ENCODE data around the gene ZNF680. TPM values are rescaled to one million over a fixed set of nuclear protein-coding genes. Genes with fewer than 3 reads are reported as not detected.

Gene ZNF680
- total RNA-seq (2014; rRNA removed; shearing (Covaris generic)) (6.6 and 8.7 TPM in 2 replicates), polyA plus RNA-seq (2016; fragmentation: Nextera tagmentation; extraction: Ambion mirVana) (3.6 and 5.0 TPM in 2 replicates)

- H3K9me3 ChIP-seq (ENCODE audit: low read depth) = no peaks in the 10 kb centered on the region
- H3K36me3 ChIP-seq (ENCODE audit: low read depth) = no peaks in the 10 kb centered on the region
- H3K4me1 ChIP-seq (ENCODE audit: insufficient read depth) = peaks cover 24% of the 10 kb centered on the region
- no peaks in the 10 kb centered on the region for H3K9me2 ChIP-seq (ENCODE audit: insufficient read depth)
- peak within 1 kb of the TSS; percentile 89 for H2AFZ ChIP-seq
- peak; percentile 98 for DNase-seq
- peak within 1 kb of the TSS; percentile 81 for H3K4me3 ChIP-seq
- in situ Hi-C loops (cut with MboI) = no loop called here
- H3K27ac ChIP-seq = peak within 1 kb of the TSS; percentile 89
- H3K4me2 ChIP-seq (ENCODE audit: unreplicated experiment) = peak within 1 kb of the TSS; percentile 79
- H3K9ac ChIP-seq = peak within 1 kb of the TSS; percentile 91
- H3K27me3 ChIP-seq (replicated peaks; ENCODE audit: insufficient read depth) = no peaks in the 10 kb centered on the region
- no peaks in the 10 kb centered on the region for H3F3A ChIP-seq (ENCODE audit: insufficient read depth)
- H4K20me1 ChIP-seq (ENCODE audit: insufficient read depth) = no peaks in the 10 kb centered on the region
- 1% methylated on average over 25 to 28 of the region's 33 CpGs for WGBS, 2 experiments (ENCODE audit: low coverage in 1 of 2, low lambda C conversion rate in 2 of 2, missing lambda C conversion rate in 2 of 2)
- peaks cover 47% of the 10 kb centered on the region for H3K79me2 ChIP-seq (ENCODE audit: insufficient read depth)
- TF ChIP-seq EZH2phosphoT487 (IDR thresholded peaks at IDR 0.05; ENCODE audit: insufficient read depth, low read depth) (no peak), EZH2 (IDR thresholded peaks at IDR 0.05; ENCODE audit: insufficient read depth, poor library complexity, severe bottlenecking) (no peak)
These were observed at the start of gene ZNF680 for GRCh38 chr7:64562626-64563278. Gene ZNF680, minus strand, starts transcription at chr7:64563071. Its CDS starts 117 bp downstream, at chr7:64562954.

- Histone ChIP-seq H3F3A (ENCODE audit: insufficient read depth) (no peaks in the 10 kb centered on the region), H4K20me1 (ENCODE audit: insufficient read depth) (no peaks in the 10 kb centered on the region), H3K4me2 (ENCODE audit: unreplicated experiment) (no peak overlapping the region), H3K27ac (no peak overlapping the region), H3K27me3 (replicated peaks; ENCODE audit: insufficient read depth) (no peaks in the 10 kb centered on the region), H3K36me3 (ENCODE audit: low read depth) (no peaks in the 10 kb centered on the region), H3K4me3 (no peak overlapping the region), H3K79me2 (ENCODE audit: insufficient read depth) (no peaks in the 10 kb centered on the region), H3K9ac (no peak overlapping the region), H3K9me2 (ENCODE audit: insufficient read depth) (no peaks in the 10 kb centered on the region), H3K9me3 (ENCODE audit: low read depth) (no peaks in the 10 kb centered on the region), H3K4me1 (ENCODE audit: insufficient read depth) (no peaks in the 10 kb centered on the region), H2AFZ (no peak overlapping the region)
- in situ Hi-C loops (cut with MboI) = loop anchor here (25.0 kb wide), 1 partner anchor 1600 kb away; no protein-coding TSS in a partner anchor
- TF ChIP-seq EZH2phosphoT487 (IDR thresholded peaks at IDR 0.05; ENCODE audit: insufficient read depth, low read depth) (no peak), EZH2 (IDR thresholded peaks at IDR 0.05; ENCODE audit: insufficient read depth, poor library complexity, severe bottlenecking) (no peak)
- 27 to 42% methylated on average over 4 of the region's 4 CpGs for WGBS, 2 experiments (ENCODE audit: low coverage in 1 of 2, low lambda C conversion rate in 2 of 2, missing lambda C conversion rate in 2 of 2)
- DNase-seq = no peak
These were observed 49.6 kb upstream of the ZNF680 start for GRCh38 chr7:64612452-64612851.

DNA sequence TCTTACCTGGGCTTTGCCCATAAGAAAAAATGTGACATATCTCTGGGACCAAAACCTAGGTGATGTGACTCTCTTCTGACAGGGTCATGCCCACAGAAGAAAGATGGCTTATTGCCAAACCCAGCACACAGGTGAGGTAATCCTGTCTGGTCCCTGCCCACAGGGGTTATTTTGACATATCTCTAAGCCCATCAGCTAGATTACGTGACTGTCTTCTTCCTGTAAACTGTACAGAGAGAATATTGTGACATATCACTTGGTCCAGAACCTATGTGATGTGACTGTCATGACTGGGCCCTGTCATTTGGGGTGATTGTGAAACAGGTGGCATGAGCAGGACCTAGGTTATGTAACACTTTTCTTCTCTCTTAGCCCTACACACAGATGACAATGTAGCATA lies 48.8 kb upstream of the ZNF680 start:
- Histone ChIP-seq H3F3A (ENCODE audit: insufficient read depth) (no peaks in the 10 kb centered on the region), H4K20me1 (ENCODE audit: insufficient read depth) (no peaks in the 10 kb centered on the region), H3K36me3 (ENCODE audit: low read depth) (no peaks in the 10 kb centered on the region), H3K4me1 (ENCODE audit: insufficient read depth) (no peaks in the 10 kb centered on the region), H3K27ac (no peak overlapping the region), H3K4me3 (no peak overlapping the region), H2AFZ (no peak overlapping the region), H3K27me3 (replicated peaks; ENCODE audit: insufficient read depth) (no peaks in the 10 kb centered on the region), H3K79me2 (ENCODE audit: insufficient read depth) (no peaks in the 10 kb centered on the region), H3K9ac (no peak overlapping the region), H3K4me2 (ENCODE audit: unreplicated experiment) (no peak overlapping the region), H3K9me3 (ENCODE audit: low read depth) (no peaks in the 10 kb centered on the region), H3K9me2 (ENCODE audit: insufficient read depth) (no peaks in the 10 kb centered on the region)
- no peak for TF ChIP-seq EZH2phosphoT487 (IDR thresholded peaks at IDR 0.05; ENCODE audit: insufficient read depth, low read depth)
- no peak for DNase-seq
- in situ Hi-C loops (cut with MboI) = loop anchor here (25.0 kb wide), 1 partner anchor 1599 kb away; no protein-coding TSS in a partner anchor
- WGBS, 2 experiments (ENCODE audit: low coverage in 1 of 2, low lambda C conversion rate in 2 of 2, missing lambda C conversion rate in 2 of 2) = 33 to 42% methylated on average over 1 of the region's 1 CpG

- H3K79me2 ChIP-seq (ENCODE audit: insufficient read depth) = no peaks in the 10 kb centered on the region
- H3K9me3 ChIP-seq (ENCODE audit: low read depth) = no peaks in the 10 kb centered on the region
- no peak overlapping the region for H2AFZ ChIP-seq
- no peaks in the 10 kb centered on the region for H3K9me2 ChIP-seq (ENCODE audit: insufficient read depth)
- no peak overlapping the region for H3K27ac ChIP-seq
- TF ChIP-seq EZH2 (IDR thresholded peaks at IDR 0.05; ENCODE audit: insufficient read depth, poor library complexity, severe bottlenecking) = no peak
- no peak overlapping the region for H3K4me3 ChIP-seq
- no peak overlapping the region for H3K4me2 ChIP-seq (ENCODE audit: unreplicated experiment)
- no peaks in the 10 kb centered on the region for H3F3A ChIP-seq (ENCODE audit: insufficient read depth)
- no peak for DNase-seq
- no peaks in the 10 kb centered on the region for H4K20me1 ChIP-seq (ENCODE audit: insufficient read depth)
- H3K9ac ChIP-seq = no peak overlapping the region
- H3K4me1 ChIP-seq (ENCODE audit: insufficient read depth) = no peaks in the 10 kb centered on the region
- H3K27me3 ChIP-seq (replicated peaks; ENCODE audit: insufficient read depth) = no peaks in the 10 kb centered on the region
- 52 to 59% methylated on average over 4 of the region's 4 CpGs for WGBS, 2 experiments (ENCODE audit: low coverage in 1 of 2, low lambda C conversion rate in 2 of 2, missing lambda C conversion rate in 2 of 2)
- in situ Hi-C loops (cut with MboI) = loop anchor here (25.0 kb wide), 1 partner anchor 1599 kb away; no protein-coding TSS in a partner anchor
- H3K36me3 ChIP-seq (ENCODE audit: low read depth) = no peaks in the 10 kb centered on the region
These were observed 48.1 kb upstream of the ZNF680 start for GRCh38 chr7:64610997-64611396.

Data from GM23248 (cell line).